Activated B cell treated with CpG ODN at 0.5 μM for 24 hours (primary cell): ENCODE measurements around the gene L3MBTL4. TPM values are rescaled to one million over a fixed set of nuclear protein-coding genes. Genes with fewer than 3 reads are reported as not detected.

Experiments used
- ATAC-seq: fragments of 200-7000 bp; cut with Tn5 transposase; one replicate; pipeline ENCODE4 v1.10.0; 2021; ENCODE audit warnings: low read depth, mild to moderate bottlenecking, moderate library complexity
- CTCF ChIA-PET: fragments of 350-600 bp; sonication (Branson Sonifier 250); formaldehyde crosslinking; loops from one replicate; lab custom pipeline; 2021; ENCODE audit warnings: antibody characterized with exemption; lab: Charles Lee
- POLR2A ChIA-PET: fragments of 350-600 bp; sonication (Branson Sonifier 250); formaldehyde crosslinking; loops from one replicate; lab custom pipeline; 2021; ENCODE audit warnings: antibody characterized with exemption; lab: Charles Lee
- DNase-seq: peaks from one replicate; pipeline ENCODE4 v3.0.0; 2022
- H3K27ac Mint-ChIP-seq: one replicate; pipeline ENCODE4 v1.8.0; 2020; ENCODE audit warnings: mixed read lengths
- H3K27me3 Mint-ChIP-seq: one replicate; pipeline ENCODE4 v1.8.0; 2021; ENCODE audit warnings: mixed read lengths
- H3K36me3 Mint-ChIP-seq: one replicate; pipeline ENCODE4 v1.8.0; 2021; ENCODE audit warnings: low read depth, mixed read lengths
- H3K4me1 Mint-ChIP-seq: one replicate; pipeline ENCODE4 v1.8.0; 2021; ENCODE audit warnings: mixed read lengths
- H3K4me3 Mint-ChIP-seq: one replicate; pipeline ENCODE4 v1.8.0; 2020; ENCODE audit warnings: mild to moderate bottlenecking, mixed read lengths
- H3K9me3 Mint-ChIP-seq: one replicate; pipeline ENCODE4 v1.8.0; 2020; ENCODE audit warnings: mixed read lengths
- intact Hi-C: fragments of 100-400 bp; cut with micrococcal nuclease; formaldehyde crosslinking; loops from one replicate; pipeline ENCODE4 v1.15.1; 2024
- total RNA-seq: library from RNA; stranded (reverse); gene quantifications from 2 replicates; pipeline ENCODE4 v1.2.3, GENCODE V29; 2022
- TF ChIP-seq, protein P1 (sequence below): fragments of 200-600 bp; IDR thresholded peaks from one replicate; pipeline ENCODE4 v1.8.0; 2022; ENCODE audit warnings: antibody characterized with exemption, mild to moderate bottlenecking

Gene L3MBTL4
- total RNA-seq, 1 donor from 2014 or later, result 12.3 TPM

DNA sequence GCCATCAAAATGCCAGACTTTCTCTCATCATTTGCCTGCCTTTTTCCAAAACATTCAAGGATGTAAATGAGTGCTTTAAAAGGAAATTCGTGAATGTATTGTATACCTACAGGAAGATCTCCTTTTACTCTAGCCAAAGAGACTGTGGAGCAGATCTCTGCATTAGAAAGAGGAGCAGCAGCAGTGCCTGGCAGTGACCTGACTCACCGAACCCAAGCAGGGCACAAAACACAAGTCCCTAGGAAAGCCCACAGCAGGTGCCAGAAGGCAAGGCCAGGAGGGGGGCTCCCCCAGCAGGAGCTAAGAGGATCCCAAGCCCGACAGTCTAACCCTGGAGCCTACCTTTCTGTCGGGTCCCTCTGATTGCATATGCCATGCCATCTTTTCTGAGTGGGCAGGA, 47.9 kb downstream of the L3MBTL4 start:
- ChIA-PET POLR2A (no interaction called here), CTCF (no interaction called here)
- TF ChIP-seq, protein P1, sequence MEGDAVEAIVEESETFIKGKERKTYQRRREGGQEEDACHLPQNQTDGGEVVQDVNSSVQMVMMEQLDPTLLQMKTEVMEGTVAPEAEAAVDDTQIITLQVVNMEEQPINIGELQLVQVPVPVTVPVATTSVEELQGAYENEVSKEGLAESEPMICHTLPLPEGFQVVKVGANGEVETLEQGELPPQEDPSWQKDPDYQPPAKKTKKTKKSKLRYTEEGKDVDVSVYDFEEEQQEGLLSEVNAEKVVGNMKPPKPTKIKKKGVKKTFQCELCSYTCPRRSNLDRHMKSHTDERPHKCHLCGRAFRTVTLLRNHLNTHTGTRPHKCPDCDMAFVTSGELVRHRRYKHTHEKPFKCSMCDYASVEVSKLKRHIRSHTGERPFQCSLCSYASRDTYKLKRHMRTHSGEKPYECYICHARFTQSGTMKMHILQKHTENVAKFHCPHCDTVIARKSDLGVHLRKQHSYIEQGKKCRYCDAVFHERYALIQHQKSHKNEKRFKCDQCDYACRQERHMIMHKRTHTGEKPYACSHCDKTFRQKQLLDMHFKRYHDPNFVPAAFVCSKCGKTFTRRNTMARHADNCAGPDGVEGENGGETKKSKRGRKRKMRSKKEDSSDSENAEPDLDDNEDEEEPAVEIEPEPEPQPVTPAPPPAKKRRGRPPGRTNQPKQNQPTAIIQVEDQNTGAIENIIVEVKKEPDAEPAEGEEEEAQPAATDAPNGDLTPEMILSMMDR, result no peak
- intact Hi-C loops, result no loop called here
- Mint-ChIP-seq H3K9me3 (no peaks in the 10 kb centered on the region), H3K36me3 (no peaks in the 10 kb centered on the region), H3K4me3 (no peak overlapping the region), H3K27me3 (no peaks in the 10 kb centered on the region), H3K4me1 (peaks cover 9% of the 10 kb centered on the region), H3K27ac (no peak overlapping the region)
- ATAC-seq (no peak), DNase-seq (no peak)

DNA sequence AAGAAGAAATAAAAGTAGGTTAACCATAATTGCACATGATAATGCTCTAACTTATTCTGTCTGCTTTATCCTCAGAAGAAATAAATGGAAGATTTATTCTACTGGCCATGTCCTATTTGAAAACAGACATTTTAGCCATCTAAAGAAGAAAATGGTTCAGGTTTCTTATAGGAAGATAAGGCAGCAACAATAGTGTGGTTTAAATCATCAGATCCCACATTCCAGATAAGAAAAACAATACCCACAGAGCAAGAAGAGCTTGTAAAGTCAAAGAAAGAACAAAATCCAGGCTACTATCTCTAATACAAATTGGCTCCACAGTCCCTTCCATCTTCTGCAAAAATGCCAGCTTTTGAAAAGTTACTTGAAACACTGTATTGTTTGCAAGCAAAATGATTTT, 49.3 kb downstream of the L3MBTL4 start:
- TF ChIP-seq, protein P1, result no peak
- intact Hi-C loops, result no loop called here
- CTCF ChIA-PET, result no interaction called here
- peaks cover 9% of the 10 kb centered on the region for H3K4me1 Mint-ChIP-seq
- no peaks in the 10 kb centered on the region for H3K36me3 Mint-ChIP-seq
- H3K4me3 Mint-ChIP-seq, result no peak overlapping the region
- POLR2A ChIA-PET, result no interaction called here
- DNase-seq (no peak), ATAC-seq (no peak)
- H3K9me3 Mint-ChIP-seq, result no peaks in the 10 kb centered on the region
- no peak overlapping the region for H3K27ac Mint-ChIP-seq
- H3K27me3 Mint-ChIP-seq, result no peaks in the 10 kb centered on the region

DNA sequence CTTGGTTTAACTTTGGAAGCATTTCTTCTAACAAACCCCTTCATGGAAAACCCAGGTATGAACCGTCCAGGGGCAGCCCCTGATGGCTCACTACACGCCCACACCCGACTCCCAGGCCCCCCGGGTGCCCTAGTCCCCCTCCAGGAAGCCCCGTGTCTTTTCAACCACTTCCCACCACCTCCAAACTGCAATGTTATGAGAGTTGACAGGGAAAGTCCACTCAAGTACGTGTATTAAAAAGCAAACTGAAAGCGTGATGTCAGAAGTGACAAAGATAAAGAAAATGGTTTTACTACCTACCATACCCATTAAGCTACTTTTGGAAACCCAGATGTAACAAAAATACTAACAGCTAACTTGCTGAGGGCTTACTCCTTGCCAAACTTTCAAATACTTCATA, 51.5 kb downstream of the L3MBTL4 start:
- ATAC-seq, result no peak
- TF ChIP-seq, protein P1, result no peak
- no peaks in the 10 kb centered on the region for H3K27me3 Mint-ChIP-seq
- no peak for DNase-seq
- CTCF ChIA-PET, result interaction anchor here (1.0 kb wide), 1 partner anchor 11 kb away, joined by 4 read pairs; no protein-coding TSS in a partner anchor
- H3K4me3 Mint-ChIP-seq, result no peak overlapping the region
- intact Hi-C loops, result no loop called here
- H3K4me1 Mint-ChIP-seq, result peaks cover 6% of the 10 kb centered on the region
- no peaks in the 10 kb centered on the region for H3K9me3 Mint-ChIP-seq
- H3K27ac Mint-ChIP-seq, result no peak overlapping the region
- no peaks in the 10 kb centered on the region for H3K36me3 Mint-ChIP-seq
- POLR2A ChIA-PET, result no interaction called here

DNA sequence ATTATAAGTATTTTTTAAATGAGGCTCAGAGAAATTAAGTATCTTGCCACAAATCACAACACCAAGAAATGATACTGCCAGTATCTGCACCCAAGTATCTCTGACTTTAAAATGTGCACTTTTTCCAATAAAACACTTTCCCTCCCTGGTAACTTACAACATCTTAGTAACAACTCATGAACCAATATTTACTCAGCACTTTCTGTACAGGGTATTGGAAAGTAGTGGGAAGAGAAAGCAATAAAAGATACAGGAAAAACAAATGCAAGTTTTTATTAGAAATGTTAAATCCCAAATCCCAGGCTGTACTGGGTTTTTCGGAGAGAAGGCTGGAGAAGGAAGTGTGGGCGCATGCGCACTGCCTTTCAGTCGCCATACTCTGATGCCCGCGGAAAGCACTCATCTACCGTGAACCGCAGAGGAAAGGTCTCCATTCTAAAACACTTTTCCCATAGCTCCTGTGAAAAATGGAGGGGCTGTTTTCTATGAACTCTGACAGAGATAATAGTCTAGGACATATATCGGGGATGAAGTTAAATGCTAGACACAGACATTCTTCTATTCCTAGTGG, 52.1 kb downstream of the L3MBTL4 start:
- POLR2A ChIA-PET, result no interaction called here
- ATAC-seq (no peak), DNase-seq (no peak)
- Mint-ChIP-seq H3K27me3 (no peaks in the 10 kb centered on the region), H3K9me3 (no peaks in the 10 kb centered on the region), H3K27ac (no peak overlapping the region), H3K4me1 (peaks cover 6% of the 10 kb centered on the region), H3K4me3 (no peak overlapping the region), H3K36me3 (no peaks in the 10 kb centered on the region)
- CTCF ChIA-PET, result no interaction called here
- TF ChIP-seq, protein P1, result no peak
- intact Hi-C loops, result no loop called here

DNA sequence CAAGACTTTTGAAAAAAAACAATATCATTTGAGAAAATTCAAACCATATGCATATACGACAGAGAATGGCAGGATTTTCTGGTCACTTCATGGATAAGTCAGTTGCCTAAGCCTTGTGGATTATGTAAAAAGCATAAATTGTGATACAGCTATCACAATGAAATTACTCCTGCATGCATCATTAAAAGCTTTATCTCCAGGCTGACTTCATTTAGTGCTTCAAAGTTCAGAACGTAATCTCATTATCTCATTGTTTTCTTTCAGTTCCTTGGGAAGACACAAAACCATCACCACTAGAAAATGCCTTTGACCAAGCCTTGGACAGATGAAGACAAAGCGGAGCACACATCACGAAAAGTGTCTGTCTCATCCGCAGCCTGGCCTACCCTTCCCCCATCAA, 57.0 kb downstream of the L3MBTL4 start:
- Mint-ChIP-seq H3K27ac (no peak overlapping the region), H3K27me3 (no peaks in the 10 kb centered on the region), H3K36me3 (no peaks in the 10 kb centered on the region), H3K4me3 (no peak overlapping the region), H3K4me1 (peaks cover 15% of the 10 kb centered on the region), H3K9me3 (no peaks in the 10 kb centered on the region)
- TF ChIP-seq, protein P1, result no peak
- POLR2A ChIA-PET, result no interaction called here
- DNase-seq (no peak), ATAC-seq (no peak)
- intact Hi-C loops, result no loop called here
- CTCF ChIA-PET, result no interaction called here
